BE2C (cell line): ENCODE data around the gene ZC3H12C.

Source experiments
- DNase-seq: peaks from one replicate; pipeline ENCODE4 v3.0.0-alpha.2; 2020
- H3K27me3 ChIP-seq: fragments of 250-450 bp; sonication (Bioruptor Pico); 2 replicates; pipeline ENCODE4 v1.5.1; 2020; ENCODE audit warnings: mild to moderate bottlenecking
- H3K36me3 ChIP-seq: fragments of 250-450 bp; sonication (Bioruptor Pico); 2 replicates; pipeline ENCODE4 v1.5.1; 2020; ENCODE audit warnings: mild to moderate bottlenecking
- H3K4me1 ChIP-seq: fragments of 250-450 bp; sonication (Bioruptor Pico); 2 replicates; pipeline ENCODE4 v1.5.1; 2020
- H3K4me3 ChIP-seq: 2 replicates; pipeline ENCODE4 v1.5.1; 2011; ENCODE audit warnings: low read depth, low read length
- H3K9me3 ChIP-seq: fragments of 250-450 bp; sonication (Bioruptor Pico); 2 replicates; pipeline ENCODE4 v1.5.1; 2020
- TF ChIP-seq, protein P1 (sequence below): IDR thresholded peaks from 2 replicates; pipeline ENCODE4 v1.5.1; 2012; ENCODE audit warnings: mild to moderate bottlenecking, low read depth, low read length

ZC3H12C gene

DNA sequence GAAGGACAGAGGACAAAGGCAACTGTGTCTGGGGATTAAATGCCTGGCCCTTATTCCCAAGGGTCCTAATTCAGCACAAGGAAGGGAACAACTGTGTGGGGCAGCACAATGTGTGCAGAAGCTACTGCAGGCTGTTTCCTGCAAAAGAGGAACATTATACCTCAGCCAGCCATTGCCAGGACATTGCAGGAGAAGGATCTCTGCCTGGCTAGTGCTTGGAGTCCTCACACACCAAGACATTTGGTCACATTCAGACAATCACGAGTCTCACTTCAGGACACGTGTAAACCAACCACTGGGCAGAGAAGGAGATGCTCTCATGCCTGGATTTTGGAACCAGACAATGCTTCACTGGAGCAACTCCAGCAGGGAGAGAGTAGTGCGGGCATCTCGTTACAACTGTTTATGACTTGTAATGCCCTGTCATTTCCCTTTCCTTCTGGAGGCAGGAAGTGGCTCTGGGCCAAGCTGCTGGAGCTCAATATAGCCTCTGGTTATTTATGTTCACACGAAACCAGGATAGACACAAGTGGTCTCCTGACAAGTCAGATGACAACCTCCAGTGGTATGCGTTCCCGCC, 23.9 kb upstream of the ZC3H12C start:
- H3K36me3 ChIP-seq, result no peaks in the 10 kb centered on the region
- TF ChIP-seq, protein P1, sequence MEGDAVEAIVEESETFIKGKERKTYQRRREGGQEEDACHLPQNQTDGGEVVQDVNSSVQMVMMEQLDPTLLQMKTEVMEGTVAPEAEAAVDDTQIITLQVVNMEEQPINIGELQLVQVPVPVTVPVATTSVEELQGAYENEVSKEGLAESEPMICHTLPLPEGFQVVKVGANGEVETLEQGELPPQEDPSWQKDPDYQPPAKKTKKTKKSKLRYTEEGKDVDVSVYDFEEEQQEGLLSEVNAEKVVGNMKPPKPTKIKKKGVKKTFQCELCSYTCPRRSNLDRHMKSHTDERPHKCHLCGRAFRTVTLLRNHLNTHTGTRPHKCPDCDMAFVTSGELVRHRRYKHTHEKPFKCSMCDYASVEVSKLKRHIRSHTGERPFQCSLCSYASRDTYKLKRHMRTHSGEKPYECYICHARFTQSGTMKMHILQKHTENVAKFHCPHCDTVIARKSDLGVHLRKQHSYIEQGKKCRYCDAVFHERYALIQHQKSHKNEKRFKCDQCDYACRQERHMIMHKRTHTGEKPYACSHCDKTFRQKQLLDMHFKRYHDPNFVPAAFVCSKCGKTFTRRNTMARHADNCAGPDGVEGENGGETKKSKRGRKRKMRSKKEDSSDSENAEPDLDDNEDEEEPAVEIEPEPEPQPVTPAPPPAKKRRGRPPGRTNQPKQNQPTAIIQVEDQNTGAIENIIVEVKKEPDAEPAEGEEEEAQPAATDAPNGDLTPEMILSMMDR, result no peak
- no peaks in the 10 kb centered on the region for H3K27me3 ChIP-seq
- DNase-seq, result peak; percentile 46
- no peak overlapping the region for H3K4me3 ChIP-seq
- H3K4me1 ChIP-seq, result no peaks in the 10 kb centered on the region
- H3K9me3 ChIP-seq, result no peaks in the 10 kb centered on the region

DNA sequence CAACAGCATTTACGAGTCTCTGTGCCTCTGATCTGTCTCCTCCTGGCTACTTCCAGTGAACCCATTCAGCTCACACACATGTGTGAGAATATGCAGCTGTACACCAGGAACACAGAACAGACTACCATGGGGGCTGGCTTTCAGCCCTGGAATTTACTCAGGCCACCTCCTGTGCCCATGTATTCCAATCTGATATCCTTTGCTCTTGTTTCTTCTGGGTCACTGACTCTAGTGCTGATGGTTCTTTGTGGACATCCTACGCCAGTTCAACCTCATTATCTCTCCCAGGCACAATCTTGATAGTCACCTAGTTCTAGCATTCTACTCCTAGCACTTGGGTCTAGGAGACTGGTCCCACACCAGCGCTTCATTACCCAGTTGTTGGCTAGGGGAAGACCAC, 23.0 kb upstream of the ZC3H12C start:
- H3K4me1 ChIP-seq, result peaks cover 2% of the 10 kb centered on the region
- H3K4me3 ChIP-seq, result no peak overlapping the region
- no peaks in the 10 kb centered on the region for H3K27me3 ChIP-seq
- no peaks in the 10 kb centered on the region for H3K36me3 ChIP-seq
- DNase-seq, result no peak
- TF ChIP-seq, protein P1, result no peak
- no peaks in the 10 kb centered on the region for H3K9me3 ChIP-seq

DNA sequence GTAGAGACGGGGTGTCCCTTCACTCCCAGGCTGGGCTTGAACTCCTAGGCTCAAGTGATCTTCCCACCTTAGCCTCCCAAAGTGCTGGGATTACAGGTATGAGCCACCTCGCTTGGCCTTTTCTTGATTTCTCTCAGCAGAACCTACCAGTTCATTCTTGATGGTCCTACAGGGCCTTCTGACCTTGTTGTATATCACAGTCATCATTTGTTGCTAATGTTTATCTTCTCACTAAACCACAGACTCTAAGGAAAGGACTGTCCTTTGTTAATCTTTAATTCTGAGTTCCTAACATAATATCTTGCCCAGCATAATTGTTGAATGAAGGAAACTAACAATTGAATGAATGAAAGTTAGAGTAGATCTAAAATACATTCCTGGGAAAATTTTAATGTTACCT, 22.0 kb upstream of the ZC3H12C start:
- DNase-seq, result no peak
- Histone ChIP-seq H3K36me3 (no peaks in the 10 kb centered on the region), H3K4me3 (no peak overlapping the region), H3K27me3 (no peaks in the 10 kb centered on the region), H3K4me1 (peaks cover 6% of the 10 kb centered on the region), H3K9me3 (no peaks in the 10 kb centered on the region)
- TF ChIP-seq, protein P1, result no peak

DNA sequence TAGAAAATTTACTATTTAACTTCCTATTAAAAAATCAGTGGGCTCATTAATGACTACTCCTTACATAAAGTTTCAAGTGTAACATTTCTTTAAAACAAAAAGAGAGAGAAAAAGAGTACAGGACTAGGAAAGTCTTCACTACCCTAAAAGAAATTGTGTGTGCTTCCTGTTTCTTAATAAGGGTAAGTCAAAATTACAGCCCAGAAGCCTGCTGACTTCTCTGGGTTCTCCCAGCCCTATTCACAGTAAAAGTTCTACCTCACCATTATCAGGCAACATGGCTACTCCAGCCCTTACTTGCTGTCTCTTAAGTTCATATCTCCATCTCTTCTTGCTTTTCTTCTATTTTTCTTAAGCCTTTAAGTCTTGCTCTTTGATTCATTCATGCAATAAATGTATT, 20.3 kb upstream of the ZC3H12C start:
- Histone ChIP-seq H3K4me3 (no peak overlapping the region), H3K9me3 (no peaks in the 10 kb centered on the region), H3K27me3 (no peaks in the 10 kb centered on the region), H3K36me3 (no peaks in the 10 kb centered on the region), H3K4me1 (peaks cover 6% of the 10 kb centered on the region)
- DNase-seq, result no peak
- TF ChIP-seq, protein P1, result no peak

DNA sequence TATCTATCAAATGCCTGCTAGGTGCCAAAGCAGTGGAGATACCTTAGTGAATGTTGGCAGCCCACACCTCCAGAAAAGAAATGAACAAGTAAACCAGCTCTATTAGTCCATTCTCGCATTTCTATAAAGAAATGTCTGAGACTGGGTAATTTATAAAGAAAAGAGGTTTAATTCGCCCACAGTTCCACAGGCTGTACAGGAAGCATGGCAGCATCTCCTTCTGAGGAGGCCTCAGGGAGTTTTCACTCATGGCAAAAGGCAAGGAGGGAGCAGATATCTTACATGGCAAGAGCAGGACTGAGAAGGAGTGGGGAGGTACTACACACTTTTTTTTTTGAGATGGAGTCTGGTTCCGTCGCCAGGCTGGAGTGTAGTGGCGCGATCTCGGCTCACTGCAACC, 18.7 kb upstream of the ZC3H12C start:
- TF ChIP-seq, protein P1, result no peak

DNA sequence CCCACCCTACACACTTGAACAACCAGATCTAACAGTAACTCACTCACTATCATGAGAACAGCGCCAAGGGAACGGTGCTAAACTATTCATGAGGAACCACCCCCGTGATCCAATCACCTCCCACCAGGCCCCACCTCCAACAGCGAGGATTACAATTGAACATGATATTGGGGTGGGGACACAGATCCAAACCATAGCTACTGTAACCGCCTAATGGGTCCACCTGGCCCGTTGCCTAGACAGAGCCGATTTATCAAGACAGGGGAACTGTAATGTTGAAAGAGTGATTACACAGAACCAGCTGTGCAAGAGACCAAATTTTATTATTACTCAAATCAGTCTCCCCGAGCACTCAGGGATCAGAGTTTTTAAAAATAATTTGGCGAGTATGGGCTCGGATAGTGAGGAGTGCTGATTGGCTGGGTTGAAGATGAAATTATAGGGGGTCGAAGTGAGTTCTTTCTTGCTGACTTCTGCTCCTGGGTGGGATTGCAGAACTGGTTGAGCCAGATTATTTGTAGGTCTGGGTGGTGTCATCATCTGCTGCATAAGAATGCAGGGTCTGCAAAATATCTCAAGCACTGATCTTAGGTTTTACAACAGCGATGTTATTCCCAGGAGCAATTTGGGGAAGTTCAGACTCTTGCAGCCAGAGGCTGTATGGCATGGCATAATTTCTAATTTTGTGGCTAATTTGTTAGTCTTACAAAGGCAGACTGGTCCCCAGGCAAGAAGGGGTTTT, 17.9 kb upstream of the ZC3H12C start:
- peak; percentile 48 for DNase-seq
- Histone ChIP-seq H3K9me3 (no peaks in the 10 kb centered on the region), H3K36me3 (no peaks in the 10 kb centered on the region), H3K27me3 (no peaks in the 10 kb centered on the region), H3K4me3 (peak overlapping the region; percentile 17; the same call in 1 of the 2 replicates), H3K4me1 (peaks cover 6% of the 10 kb centered on the region)
- TF ChIP-seq, protein P1, result no peak

More for the DNA sequence above, 18.7 kb upstream of the ZC3H12C start:
- peaks cover 6% of the 10 kb centered on the region for H3K4me1 ChIP-seq
- H3K4me3 ChIP-seq, result no peak overlapping the region
- H3K36me3 ChIP-seq, result no peaks in the 10 kb centered on the region
- DNase-seq, result no peak
- H3K9me3 ChIP-seq, result no peaks in the 10 kb centered on the region
- H3K27me3 ChIP-seq, result no peaks in the 10 kb centered on the region
